Mesenteric fat pad (tissue), 1 donor: ENCODE data around the gene CYTH4. TPM values are rescaled to one million over a fixed set of nuclear protein-coding genes. Genes with fewer than 3 reads are reported as not detected.
"Not testable (repeated sequence)": the region's sequence is repeated elsewhere in the genome, so short reads cannot be mapped to it uniquely, and the experiment has no call there.

ENCODE experiments used
- DNase-seq: peaks from one replicate; pipeline ENCODE4 v3.0.0-alpha.2; 2020; ENCODE audit warnings: low spot score
- total RNA-seq: library from RNA; stranded (reverse); fragmentation: NEBNext Ultra II Directional; extraction: Animal tissue kit (Norgen Biotek cat#: 25700); gene quantifications from one replicate; pipeline ENCODE4 v1.2.1, GENCODE V29; 2021
- donor health status: DM: yes; HTN: yes; CAD: no.

The CYTH4 gene
- total RNA-seq, 1 donor from 2014 or later, result 44.7 TPM

DNA sequence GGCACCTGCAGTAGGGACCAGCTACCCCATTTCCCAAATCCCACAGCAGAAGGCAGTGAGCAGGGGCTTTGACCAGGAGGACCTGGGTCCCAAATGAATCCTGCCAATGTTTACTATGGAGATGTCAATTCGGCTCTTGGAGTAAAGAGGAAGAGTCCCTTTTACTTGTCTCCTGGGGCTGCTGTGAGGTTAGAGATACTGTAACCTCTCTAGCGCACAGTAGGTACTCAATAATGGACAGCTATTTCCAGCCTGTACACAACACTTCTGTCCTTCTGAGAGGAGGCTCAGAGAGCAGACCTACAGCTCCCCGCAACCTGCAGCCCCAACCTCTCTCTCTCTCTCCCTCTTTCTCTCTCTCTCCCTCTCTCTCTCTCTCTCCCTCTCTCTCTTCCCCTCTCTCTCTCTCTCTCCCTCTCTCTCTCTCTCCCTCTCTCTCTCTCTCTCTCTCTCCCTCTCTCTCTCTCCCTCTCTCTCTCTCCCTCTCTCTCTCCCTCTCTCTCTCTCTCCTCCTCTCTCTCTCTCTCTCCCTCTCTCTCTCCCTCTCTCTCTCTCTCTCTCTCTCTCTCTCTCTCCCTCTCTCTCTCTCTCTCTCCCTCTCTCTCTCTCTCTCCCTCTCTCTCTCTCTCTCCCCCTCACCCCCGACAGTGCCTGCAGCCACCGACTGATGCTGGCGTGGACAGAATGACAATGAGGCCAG, 46.4 kb downstream of the CYTH4 start:
- DNase-seq, result not testable (repeated sequence)

DNA sequence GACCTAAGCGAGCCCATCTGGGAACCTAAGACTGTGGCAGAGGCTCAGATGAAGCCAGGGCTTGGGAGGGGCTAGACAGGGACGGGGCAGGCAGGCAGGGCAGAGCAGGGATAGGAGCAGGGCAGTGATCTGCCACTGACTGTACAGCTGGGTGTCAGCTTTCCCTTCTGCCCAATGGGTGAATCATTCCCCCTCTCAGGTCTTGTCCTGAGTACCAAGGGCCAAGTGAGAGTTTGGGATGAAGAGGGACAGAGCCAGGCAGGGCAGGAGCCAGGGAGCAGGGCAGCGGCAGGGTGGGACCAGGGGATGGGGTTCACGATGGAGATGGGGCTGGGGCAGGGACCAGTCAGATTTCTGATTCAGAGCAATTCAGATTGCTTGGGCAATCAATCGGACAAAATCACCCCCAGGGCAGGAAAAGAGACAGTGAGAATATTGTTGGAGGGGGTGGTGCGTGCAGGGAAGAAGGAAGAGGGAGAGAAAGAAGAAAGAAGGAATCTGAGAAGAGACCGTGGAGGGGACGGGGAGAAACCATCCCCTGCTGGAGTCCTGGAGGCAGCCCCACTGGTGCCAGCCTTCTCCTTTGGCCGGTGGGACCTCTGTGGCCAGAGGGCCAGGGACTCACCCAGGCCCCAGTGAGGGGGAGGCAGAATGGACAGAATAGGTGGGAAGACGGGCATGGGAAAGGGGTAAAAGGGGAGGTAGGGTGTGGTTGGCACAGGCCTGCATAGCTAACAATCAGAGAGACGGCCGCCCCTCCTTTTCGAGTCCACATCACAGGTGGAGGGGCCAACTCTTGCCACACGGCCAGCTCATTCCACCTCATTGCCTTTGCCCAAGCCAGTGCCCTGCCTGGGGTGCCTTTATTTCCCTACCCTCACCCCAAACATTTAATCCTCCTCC, 47.2 kb downstream of the CYTH4 start:
- no peak for DNase-seq

- no peak for DNase-seq
Measured at GRCh38 chr22:37330200-37331033, 48.1 kb downstream of the CYTH4 start.

- DNase-seq, result no peak
Measured at GRCh38 chr22:37331034-37331428, 48.7 kb downstream of the CYTH4 start.

DNA sequence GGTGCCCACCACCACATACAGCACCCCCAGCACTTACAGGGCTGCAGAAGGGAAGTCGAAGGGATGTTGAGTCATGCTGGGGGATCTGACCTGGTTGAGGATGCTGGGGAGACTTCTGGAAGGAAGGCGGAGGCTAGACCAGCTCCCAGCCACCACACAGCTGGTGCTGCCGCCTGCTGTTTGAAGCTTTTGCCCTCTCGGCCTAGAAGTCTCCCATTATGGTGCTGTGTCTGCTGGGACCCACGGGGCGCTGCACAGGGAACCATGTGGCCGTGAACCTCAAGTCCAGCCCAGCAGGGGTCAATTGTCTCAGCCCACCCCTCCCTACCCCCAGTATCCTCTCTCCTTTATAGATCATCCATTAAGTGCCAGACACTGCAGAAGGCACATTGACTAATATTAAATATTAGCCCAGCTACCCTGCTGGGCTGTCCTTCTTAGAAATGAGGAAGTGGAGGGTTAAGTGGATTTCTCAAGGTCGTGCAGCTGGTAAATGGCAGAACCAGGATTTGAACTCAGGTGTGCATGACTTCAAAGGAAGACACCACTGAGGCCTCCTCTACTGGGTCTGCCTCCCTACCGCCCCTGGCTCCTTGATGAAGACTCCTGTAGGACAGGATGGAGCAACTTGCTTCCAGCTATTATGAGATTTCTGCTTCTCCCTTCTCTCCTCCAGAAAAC, 49.7 kb downstream of the CYTH4 start:
- no peak for DNase-seq

- DNase-seq, result no peak
Measured at GRCh38 chr22:37333724-37334460, 51.6 kb downstream of the CYTH4 start.

- DNase-seq, result no peak
Measured at GRCh38 chr22:37334461-37334858, 52.2 kb downstream of the CYTH4 start.

DNA sequence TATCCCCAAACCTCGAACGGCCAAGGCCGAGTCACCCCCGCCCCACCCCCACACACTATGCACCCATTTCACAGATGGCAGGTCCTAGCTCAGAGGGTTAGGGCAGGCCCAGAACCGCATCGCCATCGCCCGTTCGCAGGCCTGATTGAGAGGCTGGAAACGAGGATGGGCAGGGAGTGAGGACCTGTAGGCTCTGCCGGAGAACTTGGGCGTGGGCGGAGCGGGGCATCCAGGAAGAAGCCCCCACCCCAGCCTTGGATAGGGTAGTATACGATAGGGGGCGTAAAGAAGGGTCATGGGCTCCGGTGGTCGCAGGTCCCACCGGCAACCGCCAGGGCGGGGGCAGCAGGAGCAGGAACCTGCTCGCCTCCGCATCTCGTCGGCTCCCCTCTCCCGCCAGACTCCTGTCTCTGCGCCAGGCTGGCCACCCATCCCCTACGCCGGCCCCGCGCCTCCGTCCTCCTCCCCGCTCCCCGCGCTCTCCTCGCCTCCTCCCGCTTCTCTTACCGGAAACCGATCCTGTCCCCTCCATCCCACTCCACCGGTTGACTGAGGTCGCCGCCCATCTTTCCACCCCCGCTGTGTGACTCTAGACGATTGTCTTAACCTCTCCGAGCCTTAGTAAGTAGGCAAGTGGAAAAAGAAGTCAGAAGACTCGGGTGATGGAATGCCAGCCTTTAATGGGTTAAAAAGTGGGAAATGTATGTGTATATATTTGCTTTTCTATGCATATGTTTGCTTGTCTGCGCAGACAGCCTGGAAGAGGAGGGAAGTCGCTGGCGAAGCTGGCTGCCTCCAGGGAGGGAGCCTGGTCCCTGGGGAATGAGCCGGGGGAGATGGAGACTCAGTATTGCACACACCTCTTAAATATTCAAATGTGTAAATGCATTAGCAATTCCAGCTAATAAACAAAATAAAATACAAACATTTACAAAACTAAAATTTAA, 52.8 kb downstream of the CYTH4 start:
- DNase-seq, result no peak

DNA sequence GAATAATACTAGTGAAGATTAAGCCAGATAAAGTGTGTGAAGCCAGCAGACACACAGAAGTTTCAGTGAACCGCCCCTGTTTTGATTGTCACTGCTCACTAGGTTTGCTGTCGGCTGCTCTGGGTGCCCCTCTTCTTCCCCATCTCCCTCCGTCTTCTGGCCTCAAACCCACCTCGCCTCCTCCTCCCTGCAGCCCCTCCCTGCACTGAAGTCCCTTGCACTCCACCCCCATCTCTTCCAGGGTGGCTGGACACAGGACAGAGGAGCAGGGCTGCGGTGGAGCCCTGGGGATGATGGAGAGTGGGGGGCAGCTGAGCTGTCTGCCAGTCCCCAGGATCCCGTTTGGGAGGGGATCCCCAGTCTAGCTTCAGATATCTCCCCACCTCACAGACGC, 53.5 kb downstream of the CYTH4 start:
- no peak for DNase-seq

DNA sequence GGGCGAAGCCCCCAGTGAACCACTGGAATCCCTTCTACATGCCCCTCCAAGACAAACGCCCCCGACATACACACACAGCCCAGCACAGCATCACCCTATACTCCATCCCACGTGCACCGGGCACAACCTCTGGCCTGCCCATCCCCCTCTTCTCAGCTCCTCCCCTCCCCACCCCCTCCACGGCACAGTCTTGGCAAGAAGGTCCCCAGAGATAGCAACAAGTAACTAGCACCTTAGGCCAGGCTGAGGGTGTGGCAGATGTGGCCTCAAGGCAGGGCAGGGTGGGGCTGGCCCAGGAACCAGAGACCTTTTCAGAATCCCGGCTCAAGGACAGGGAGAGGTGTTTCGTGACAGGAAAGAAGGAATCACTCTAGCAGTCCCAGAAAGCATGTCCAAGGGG, 54.3 kb downstream of the CYTH4 start:
- DNase-seq, result no peak

GRCh38 chr22:37337204-37337943, 55.1 kb downstream of the CYTH4 start:
- no peak for DNase-seq

DNA sequence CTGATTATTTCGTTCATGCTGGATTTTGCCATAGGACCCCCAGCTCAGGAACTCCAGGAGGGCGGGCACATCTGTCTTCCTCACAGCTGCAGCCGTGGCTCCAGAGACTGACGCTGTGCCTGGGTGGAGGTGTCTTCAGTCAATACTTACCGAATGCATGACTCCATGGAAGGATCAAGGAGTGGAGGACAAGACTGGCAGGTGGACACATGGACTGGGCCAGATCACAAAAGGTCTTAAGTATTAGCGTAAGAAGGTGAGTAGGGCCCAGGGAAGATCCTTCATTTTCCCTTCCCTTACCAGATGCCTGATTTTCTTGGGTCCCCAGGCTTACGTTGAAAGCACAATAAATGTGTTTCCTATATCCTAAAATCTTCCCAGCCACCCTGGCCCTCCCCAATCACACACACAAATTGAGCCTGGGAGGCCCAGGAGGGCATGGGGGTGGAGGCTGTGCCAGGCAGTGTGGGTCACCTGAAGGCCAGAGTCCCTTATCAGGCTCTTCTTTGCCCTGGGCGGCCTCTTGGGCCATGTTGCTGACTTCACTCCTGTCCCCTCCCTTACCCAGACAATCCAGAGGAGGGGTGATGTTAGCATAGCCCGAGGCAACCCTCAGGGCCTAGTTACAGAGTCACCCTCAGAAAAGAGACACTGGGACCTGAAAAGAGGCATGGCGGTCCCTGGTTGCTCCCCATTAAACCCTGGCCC, 56.4 kb downstream of the CYTH4 start:
- DNase-seq, result no peak

GRCh38 chr22:37340331-37341262, 58.3 kb downstream of the CYTH4 start:
- no peak for DNase-seq

DNA sequence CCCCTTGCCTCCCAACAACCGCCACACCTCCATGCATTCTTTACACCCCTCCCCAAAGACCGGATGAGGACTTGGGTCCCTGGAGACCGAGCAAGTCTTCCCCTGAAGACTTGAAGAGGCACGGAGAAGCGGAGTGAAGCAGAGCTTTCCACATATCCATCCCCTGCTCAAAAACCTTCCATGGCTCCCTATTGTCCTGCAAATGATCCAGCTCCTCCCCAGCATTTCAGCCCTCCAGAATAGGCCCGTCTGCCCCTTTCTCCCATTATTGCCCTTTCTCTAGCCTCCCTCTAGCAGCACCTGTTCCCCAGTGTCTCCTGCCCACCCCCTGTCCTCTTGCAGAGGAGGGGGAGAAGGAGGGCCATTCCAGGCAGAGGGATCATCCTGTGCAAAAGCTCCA, 59.8 kb downstream of the CYTH4 start:
- DNase-seq, result no peak

DNA sequence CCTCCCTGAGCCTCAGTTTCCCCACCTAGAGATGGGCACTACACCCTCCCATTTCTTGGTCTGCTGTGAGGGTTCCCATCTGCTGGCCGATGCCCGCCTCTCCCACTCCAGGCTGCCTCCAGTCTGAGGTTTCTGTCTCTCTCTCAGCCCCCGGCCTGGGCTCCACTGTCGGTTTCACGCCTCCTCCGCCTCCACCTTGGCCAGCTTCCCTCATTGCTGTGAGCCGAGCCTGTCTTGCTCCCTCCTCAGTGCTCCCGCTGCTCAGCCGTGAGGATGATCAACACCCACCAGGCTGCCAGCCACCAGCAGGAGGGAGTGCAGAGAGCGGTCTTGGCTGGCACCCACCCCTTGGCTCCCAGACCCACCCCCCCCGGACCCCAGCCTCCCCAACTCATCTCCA, 61.0 kb downstream of the CYTH4 start:
- no peak for DNase-seq

GRCh38 chr22:37343863-37344734, 61.8 kb downstream of the CYTH4 start:
- DNase-seq, result no peak
